GM18502 (cell line): ENCODE measurements around the gene ABCB11.
"Not testable (repeated sequence)": the region's sequence is repeated elsewhere in the genome, so short reads cannot be mapped to it uniquely, and the experiment has no call there.

Experiments
- ATAC-seq: cut with Tn5 transposase; IDR thresholded peaks from one replicate; pipeline ENCODE4 v1.9.1; 2021; ENCODE audit warnings: mild to moderate bottlenecking; ENCODE audit not compliant: unreplicated experiment, poor library complexity

ABCB11 gene

DNA sequence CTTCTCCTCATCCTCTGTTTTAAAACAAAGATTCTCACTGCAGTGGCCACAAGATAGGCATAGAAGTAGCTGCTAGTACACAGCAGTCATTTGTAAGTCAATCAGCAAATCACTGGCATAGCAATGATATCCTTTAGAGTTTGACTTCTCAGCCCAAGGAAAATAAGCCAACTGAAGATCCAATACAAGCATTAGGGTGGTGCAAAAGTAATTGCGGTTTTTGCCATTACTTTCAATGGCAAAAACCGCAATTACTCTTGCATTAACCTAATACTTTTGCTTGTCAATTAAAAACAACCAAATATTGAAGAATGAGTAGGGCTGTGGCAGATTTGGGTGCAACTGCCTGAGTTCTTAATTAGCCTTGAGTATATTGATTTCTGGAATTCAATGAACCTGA, 127.2 kb downstream of the ABCB11 start:
- no peak for ATAC-seq

DNA sequence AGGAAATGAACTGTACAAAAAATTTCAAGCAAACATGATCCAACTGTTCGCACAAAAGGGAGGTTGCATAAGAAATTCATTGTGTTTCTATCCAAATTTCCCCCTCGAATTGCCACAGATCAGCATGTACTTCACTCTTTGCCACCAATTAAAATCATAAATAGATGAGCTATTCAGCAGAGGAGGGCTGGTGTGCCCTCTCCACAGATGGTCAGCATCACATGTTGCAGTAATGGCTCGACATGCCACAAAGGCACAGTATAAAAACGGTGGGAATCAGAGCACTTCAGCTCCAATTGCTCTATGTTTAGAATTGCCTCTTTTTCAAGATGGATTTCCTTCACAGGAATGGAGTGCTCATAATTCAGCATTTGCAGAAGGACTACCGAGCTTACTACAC, 130.1 kb downstream of the ABCB11 start, which contains the start of gene G6PC2:
Gene G6PC2 (plus strand): TSS at position 289 of the 400 bp plus-strand sequence. CDS start 41 bp downstream, at position 330.
- no peak for ATAC-seq

DNA sequence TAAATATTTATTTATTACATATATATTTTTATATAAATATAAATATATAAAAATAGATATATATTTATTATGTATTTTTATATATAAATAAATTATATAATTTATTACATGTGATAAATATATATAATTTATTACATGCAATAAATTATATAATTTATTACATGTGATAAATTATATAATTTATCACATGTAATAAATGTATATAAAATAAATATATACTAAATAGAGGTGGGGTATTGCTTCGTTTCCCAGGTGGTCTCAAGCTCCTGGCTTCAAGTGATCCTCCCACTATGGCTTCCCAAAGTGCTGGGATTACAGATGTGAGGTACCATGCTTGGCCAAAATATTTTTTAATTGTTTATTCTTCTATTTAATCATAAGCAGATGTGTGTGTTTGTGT, 133.7 kb downstream of the ABCB11 start:
- no peak for ATAC-seq

DNA sequence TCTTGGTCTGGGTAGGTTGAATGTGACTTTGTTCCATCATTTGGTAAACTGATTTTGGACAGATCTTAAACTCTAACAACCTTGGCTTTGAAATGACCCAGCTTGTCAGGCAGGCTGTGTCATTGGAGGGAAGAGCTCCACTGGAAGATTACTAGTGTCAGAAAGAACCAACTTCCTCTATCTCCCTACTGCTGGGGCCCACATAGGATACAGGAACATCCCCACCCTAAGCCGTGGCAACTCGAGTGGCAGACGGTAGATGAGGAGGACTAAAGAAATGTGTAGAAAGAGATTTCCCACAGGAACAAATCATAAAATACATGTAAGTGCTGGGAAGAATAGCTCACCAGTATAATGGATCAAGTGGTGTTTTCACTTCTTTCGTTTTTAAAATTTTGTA, 134.3 kb downstream of the ABCB11 start:
- ATAC-seq = no peak

DNA sequence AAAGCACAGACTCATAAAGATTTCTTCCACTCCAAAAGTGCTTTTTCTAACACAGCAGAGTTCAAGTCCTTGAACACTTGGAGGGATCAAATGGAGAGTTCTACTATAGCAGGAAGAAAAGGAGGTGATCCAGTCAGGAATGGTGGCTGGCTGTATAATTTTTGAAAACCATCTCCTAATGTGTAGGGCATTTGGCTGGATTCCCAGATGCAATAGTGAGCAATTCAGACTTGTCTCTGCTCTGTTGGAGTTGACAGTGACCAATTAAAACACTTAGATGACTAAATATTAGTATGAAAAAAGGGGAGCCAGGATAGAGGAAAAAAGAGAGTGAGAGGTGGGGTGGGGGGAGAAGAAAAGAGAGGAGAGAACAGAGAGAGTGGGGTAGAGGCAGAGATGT, 135.4 kb downstream of the ABCB11 start:
- no peak for ATAC-seq

DNA sequence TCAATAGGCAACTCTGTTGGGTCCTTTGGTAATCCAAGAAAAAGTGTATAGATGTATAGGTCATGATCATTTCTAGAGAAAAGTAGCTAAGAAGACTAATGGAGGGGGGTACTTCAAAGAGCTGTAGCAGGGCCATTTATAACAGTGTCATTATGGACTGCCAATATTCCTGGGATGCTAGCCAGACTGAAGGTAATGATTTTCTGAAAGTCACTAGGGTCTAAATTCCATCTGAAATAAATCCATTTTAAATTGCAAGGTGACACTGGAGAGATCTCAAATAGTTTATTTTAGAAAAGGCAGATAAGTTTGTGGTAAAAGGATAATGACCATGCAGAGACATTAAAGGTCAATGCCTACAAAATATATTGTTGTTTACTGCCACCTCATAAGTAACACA, 136.4 kb downstream of the ABCB11 start:
- no peak for ATAC-seq

DNA sequence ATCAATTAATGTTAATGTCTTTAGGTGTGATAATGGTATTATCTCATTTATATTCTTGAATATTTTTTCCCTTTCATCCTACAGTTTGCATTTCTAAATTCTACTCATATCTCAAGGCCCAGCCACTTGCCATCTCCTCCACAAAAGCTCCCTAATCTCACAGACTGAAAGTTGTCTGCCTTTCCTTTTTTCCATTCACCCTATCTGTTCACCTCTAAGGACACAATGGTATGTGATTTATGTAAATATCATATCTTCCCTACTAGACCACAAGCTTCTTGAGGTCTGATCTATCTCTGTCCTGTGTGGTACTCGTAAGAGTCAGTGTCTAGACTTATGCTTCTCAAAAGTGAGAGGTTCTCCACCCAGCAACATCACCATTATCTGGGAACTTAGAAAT, 137.0 kb downstream of the ABCB11 start:
- no peak for ATAC-seq

DNA sequence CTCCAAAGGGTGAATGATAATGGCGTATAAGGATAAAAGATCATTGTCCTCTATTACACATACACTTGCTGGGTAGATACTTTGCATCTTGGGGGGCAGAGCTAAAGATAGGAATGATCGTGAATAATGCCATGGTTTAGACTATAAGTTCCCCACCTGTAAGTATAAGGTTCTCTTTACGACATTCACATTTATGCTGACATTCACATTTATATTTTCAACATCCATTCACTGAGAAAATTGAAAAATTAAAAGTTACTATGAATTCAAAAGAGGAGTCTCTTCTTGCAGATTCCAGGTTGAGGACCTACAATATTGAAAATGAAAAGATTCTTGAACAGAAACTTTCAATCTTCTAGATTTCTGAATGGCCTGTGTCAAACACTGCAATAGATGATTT, 138.8 kb downstream of the ABCB11 start:
- ATAC-seq = no peak

DNA sequence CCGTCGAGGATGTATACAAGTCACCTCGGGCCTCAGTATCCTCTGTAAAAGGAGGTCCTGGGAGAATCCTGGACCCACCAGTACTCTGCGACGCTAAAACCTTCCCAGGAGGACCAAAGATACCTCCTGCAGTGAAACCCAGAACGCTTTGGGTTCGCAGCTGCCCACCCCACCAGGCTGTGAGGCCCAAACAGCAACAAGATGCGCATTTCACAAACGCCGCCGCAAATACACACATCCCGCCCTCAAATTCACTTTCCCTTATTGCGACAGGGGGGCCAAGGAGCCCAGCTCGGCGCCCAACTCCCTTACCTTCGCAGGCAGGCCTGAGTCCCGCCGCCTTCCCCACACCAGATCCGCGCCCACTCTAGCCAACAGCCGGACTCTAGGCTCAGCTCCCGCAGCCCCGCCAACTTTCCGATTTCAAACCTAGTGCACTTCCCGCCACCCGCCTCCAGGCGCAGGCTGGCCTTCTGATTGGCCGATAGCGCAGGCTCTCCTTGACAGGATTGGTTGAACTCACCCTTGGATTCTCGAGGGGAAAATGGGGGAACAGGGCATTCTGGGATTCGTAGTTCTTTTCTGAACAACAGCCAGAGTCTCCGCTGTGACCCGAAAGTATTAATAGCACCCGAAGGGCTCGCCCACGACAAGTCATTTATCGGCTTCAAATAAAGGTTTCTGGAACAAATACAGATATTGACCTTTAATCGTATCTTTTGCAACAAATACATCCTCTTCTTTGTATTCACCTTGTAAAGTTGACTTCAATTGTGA, 140.9 kb downstream of the ABCB11 start, which contains the start of gene SPC25:
Gene SPC25 (minus strand): TSS at position 425 of the 777 bp plus-strand sequence. CDS start 911 bp downstream, outside the sequence.
- peak; percentile 100 for ATAC-seq

DNA sequence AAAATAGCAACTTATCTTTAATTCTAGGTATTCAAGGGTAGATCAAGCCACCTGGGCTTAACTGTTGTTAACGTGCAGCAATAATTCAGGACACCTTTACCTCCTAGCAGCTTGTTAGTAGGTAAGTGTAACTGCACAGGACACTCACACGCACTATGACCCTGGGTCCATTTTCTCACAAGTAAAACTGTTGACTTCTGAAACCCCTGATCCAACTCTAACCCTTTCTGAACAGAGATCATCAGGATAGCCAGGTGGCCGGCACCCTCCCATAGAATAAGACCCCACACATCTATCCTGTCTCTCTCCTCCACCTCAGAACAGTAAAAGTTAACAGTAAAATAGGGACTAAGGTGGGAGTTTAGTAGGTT, 141.5 kb downstream of the ABCB11 start:
- peak; percentile 0 for ATAC-seq

DNA sequence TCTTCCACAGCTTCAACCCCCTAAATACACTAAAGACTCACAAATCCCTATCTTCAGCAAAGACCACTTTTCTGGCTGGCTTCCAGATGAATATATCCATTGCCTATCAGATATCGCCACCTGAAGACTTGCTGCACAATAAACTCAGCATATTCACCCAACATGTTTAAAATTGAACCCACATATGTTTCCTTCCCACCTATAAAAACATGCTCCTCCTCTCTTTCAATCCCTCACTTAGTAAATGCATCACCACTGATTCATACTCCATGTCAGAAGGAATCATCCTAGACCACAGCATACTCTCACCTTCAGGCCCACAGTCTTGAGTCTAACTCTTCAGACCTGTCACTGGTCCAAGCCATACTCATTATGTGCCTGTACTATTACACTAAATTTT, 146.1 kb downstream of the ABCB11 start:
- ATAC-seq = no peak

DNA sequence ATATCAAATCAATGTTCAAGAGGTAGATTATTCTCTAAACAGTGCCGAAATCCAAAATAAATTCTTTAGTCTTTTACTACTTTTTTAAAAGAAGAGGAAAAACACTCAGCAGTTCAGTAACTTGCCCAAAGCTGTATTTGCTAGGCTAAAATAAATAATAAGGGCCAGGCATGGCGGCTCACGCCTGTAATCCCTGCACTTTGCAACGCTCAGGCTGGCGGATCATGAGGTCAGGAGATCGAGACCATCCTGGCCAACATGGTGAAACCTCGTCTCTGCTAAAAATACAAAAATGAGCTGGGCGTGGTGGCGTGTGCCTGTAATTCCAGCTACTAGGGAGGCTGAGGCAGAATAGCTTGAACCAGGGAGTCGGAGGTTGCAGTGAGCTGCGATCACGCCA, 149.0 kb downstream of the ABCB11 start:
- ATAC-seq = not testable (repeated sequence)

DNA sequence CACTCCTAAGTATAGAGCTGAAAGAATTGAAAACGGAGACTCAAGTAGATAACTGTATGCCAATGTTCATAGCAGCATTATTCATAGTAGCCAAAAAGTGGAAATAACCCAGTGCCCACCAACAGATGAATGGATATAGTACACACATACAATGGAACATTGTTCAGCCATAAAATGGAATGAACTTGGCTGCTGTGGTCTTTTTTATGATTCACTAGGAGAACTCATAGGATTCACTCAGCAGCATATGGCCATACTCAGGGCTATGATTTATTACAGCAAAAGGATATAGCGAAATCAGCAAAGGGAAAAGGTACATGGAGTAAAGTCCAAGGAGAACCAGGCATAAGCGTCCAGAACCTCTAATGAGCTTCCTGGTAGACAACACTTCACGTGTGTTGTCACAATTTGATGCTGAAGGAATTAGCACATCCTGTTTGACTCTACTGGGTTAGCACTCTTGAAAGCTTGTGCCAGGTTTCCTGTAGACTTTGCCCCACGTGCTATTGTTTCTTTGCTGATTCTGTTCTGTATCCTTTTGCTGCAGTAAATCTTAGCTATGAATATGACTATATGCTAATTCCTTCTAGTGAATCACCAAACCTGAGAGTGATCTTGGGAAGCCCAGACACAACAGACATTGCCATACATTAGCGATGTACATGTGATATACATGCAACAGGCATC, 156.6 kb downstream of the ABCB11 start:
- no peak for ATAC-seq

DNA sequence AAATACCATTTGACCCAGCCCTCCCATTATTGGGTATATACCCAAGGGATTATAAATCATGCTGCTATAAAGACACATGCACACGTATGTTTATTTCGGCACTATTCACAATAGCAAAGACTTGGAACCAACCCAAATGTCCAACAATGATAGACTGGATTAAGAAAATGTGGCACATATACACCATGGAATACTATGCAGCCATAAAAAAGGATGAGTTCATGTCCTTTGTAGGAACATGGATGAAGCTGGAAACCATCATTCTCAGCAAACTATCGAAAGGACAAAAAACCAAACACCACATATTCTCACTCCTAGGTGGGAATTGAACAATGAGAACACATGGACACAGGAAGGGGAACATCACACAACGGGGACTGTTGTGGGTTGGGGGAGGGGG, 160.3 kb downstream of the ABCB11 start:
- ATAC-seq = not testable (repeated sequence)
